Sigmoid colon (tissue), 7 donors: ENCODE results near the gene LRIT1. TPM values are rescaled to one million over a fixed set of nuclear protein-coding genes. Genes with fewer than 3 reads are reported as not detected.

Experiments
- DNase-seq: peaks from one replicate; pipeline ENCODE4 v3.0.0-alpha.2; 2019
- H3K27ac ChIP-seq, 4 donors: fragments of 200-600 bp; sonication (generic); one replicate each; pipeline ENCODE4 v1.5.1; 2016 to 2019; ENCODE audit warnings: mild to moderate bottlenecking in 1 of 4
- H3K27me3 ChIP-seq, 3 donors: fragments of 200-600 bp; sonication (generic); one replicate each; pipeline ENCODE4 v1.5.1; 2019; ENCODE audit warnings: mild to moderate bottlenecking in 1 of 3
- H3K36me3 ChIP-seq, 4 donors: fragments of 200-600 bp; sonication (generic); one replicate each; pipeline ENCODE4 v1.5.1; 2016 to 2019
- H3K4me1 ChIP-seq, 4 donors: fragments of 200-600 bp; sonication (generic); one replicate each; pipeline ENCODE4 v1.5.1; 2017 to 2019
- H3K4me3 ChIP-seq, 4 donors: fragments of 200-600 bp; sonication (generic); one replicate each; pipeline ENCODE4 v1.5.1; 2017 to 2019; ENCODE audit warnings: mild to moderate bottlenecking in 2 of 4, moderate library complexity in 1 of 4
- H3K9me3 ChIP-seq, 4 donors: fragments of 200-600 bp in 3 of 4; sonication (generic) in 3 of 4; one replicate each; pipeline versions ENCODE4 v1.5.1 to v1.6.1; 2013 to 2019
- EP300 ChIP-seq, 4 donors: sonication (generic); formaldehyde crosslinking; IDR thresholded peaks; one replicate each; pipeline ENCODE4 v1.6.1; 2017; ENCODE audit warnings: antibody characterized with exemption in 4 of 4
- POLR2A ChIP-seq, 2 donors: fragments of 450-650 bp; IDR thresholded peaks; one replicate each; pipeline ENCODE4 v1.6.1; 2016; ENCODE audit warnings: antibody characterized with exemption in 2 of 2, mild to moderate bottlenecking in 2 of 2, moderate library complexity in 2 of 2
- POLR2AphosphoS5 ChIP-seq, 4 donors: sonication (generic); formaldehyde crosslinking; IDR thresholded peaks; one replicate each; pipeline ENCODE4 v1.6.1; 2017; ENCODE audit warnings: antibody characterized with exemption in 4 of 4
- WGBS, 2 donors: extraction: QIAGEN DNeasy Blood & Tissue Kit; methylation state at CpG; one replicate each; pipeline ENCODE4 v1.1.7; 2013; 5-methylcytosine and 5-hydroxymethylcytosine counted together
- intact Hi-C: fragments of 100-400 bp; cut with DNase I; formaldehyde crosslinking; loops from one replicate; pipeline ENCODE4 v1.15.1; 2023
- polyA plus RNA-seq, 3 donors: library from polyadenylated mRNA; stranded (reverse); fragments of 200-250 nt; gene quantifications; one replicate each; pipeline ENCODE4 v1.2.3, GENCODE V29; 2013
- total RNA-seq, 4 donors: library from RNA; depleted of rRNA; stranded (reverse); fragments of >200 nt; gene quantifications; one replicate each; pipeline ENCODE4 v1.1.0, GENCODE V29; 2016
- TF ChIP-seq, protein P1 (sequence below), 4 experiments: fragments of 450-650 bp in 3 of 4; fragments of 200-600 bp in 1 of 4; IDR thresholded peaks; one replicate each; pipeline ENCODE4 v1.5.1; 2016 to 2019; ENCODE audit warnings: antibody characterized with exemption in 4 of 4, mild to moderate bottlenecking in 3 of 4, moderate library complexity in 2 of 4
- donor health status: healthy with polysubstance abuse.
- donor health status: Bipolar disorder and iron deficiency.
- donor health status: healthy.

Gene LRIT1
- total and polyA plus RNA-seq, 7 donors: not detected

DNA sequence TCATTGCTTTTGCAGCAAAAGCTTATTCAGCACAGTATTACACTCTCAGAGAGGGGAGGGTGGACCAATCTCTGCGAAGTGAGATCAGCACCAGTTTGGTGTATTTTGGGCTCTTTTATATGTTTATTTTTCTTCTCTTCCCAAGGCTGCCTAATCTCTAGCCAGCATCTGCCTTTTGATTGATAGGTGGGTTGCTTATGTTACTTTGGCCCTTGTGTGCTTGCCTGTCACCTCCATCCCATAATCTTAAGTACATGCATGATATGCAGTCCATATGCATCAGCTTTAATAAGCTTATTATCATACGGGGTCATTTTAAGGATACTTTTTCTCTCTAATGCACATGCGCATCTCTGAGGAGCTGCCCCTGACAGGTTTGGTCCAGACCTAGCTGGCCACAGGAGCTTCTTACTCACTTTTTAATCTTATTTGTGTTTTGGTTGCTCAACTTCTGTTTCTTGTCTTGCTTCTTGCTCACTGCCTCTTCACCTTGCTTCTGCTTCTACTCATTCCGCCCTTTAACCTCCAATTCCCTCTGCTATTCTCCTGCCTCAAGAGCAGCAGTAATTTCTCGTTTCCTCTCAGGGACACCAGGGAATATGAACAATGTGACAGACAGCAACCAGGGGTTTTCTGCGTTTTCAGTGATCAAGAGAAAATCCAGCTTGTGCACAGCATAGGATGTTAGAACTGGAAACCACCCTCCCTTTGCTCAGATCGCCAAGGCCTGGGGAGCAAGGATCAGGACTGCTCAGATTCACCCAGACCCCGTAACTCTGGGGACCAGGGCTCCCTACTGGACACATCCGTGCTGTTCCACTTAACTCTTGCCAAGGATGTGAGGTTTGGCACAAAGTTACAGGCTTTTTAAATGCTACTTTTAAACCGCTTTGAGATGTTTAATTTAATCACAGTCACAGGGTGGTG is 13.5 kb upstream of the LRIT1 start:
- DNase-seq: no peak
- Histone ChIP-seq H3K4me3 (no peak overlapping the region), H3K27me3 (peaks cover 0 to 15% (median 7%) of the 10 kb centered on the region in 3 donors), H3K36me3 (no peaks in the 10 kb centered on the region), H3K27ac (no peak overlapping the region), H3K9me3 (no peaks in the 10 kb centered on the region), H3K4me1 (no peaks in the 10 kb centered on the region)
- intact Hi-C loops: loop anchor here (5.0 kb wide), 1 partner anchor 108 kb away; no protein-coding TSS in a partner anchor
- TF ChIP-seq POLR2A (IDR thresholded peaks at IDR 0.05): no peak
- no peak for TF ChIP-seq POLR2AphosphoS5 (IDR thresholded peaks at IDR 0.05)
- no peak for TF ChIP-seq EP300 (IDR thresholded peaks at IDR 0.05)
- TF ChIP-seq, protein P1, sequence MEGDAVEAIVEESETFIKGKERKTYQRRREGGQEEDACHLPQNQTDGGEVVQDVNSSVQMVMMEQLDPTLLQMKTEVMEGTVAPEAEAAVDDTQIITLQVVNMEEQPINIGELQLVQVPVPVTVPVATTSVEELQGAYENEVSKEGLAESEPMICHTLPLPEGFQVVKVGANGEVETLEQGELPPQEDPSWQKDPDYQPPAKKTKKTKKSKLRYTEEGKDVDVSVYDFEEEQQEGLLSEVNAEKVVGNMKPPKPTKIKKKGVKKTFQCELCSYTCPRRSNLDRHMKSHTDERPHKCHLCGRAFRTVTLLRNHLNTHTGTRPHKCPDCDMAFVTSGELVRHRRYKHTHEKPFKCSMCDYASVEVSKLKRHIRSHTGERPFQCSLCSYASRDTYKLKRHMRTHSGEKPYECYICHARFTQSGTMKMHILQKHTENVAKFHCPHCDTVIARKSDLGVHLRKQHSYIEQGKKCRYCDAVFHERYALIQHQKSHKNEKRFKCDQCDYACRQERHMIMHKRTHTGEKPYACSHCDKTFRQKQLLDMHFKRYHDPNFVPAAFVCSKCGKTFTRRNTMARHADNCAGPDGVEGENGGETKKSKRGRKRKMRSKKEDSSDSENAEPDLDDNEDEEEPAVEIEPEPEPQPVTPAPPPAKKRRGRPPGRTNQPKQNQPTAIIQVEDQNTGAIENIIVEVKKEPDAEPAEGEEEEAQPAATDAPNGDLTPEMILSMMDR (IDR thresholded peaks at IDR 0.05): no peak
- 66 to 67% methylated on average over 10 of the region's 10 CpGs for WGBS, 2 donors

GRCh38 chr10:84248794-84249193 is 7.4 kb upstream of the LRIT1 start:
- DNase-seq: no peak
- 84 to 85% methylated on average over 12 of the region's 12 CpGs for WGBS, 2 donors
- H3K36me3 ChIP-seq: no peaks in the 10 kb centered on the region
- TF ChIP-seq POLR2AphosphoS5 (IDR thresholded peaks at IDR 0.05) (no peak), EP300 (IDR thresholded peaks at IDR 0.05) (no peak), POLR2A (IDR thresholded peaks at IDR 0.05) (no peak)
- TF ChIP-seq, protein P1 (IDR thresholded peaks at IDR 0.05): no peak
- no peaks in the 10 kb centered on the region for H3K4me1 ChIP-seq
- H3K9me3 ChIP-seq: no peaks in the 10 kb centered on the region
- no peak overlapping the region for H3K4me3 ChIP-seq
- intact Hi-C loops: no loop called here
- H3K27ac ChIP-seq: no peak overlapping the region
- H3K27me3 ChIP-seq: no peaks in the 10 kb centered on the region

DNA sequence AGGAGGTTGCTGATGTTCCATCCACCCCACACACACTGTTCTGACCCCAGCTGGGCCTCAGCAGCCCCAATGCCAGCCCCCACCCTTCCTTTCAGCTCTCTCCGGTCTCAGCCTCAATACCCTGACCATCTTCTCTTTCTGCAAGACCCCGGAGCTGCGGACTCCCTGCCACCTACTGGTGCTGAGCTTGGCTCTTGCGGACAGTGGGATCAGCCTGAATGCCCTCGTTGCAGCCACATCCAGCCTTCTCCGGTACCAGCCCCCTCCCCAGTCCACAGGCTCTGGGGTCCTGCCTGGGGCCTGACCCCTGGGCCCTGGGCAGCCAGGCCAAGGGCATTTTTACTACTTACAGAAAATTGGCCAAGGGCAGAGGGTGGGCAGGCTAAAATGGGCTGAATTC is 6.2 kb upstream of the LRIT1 start:
- no peaks in the 10 kb centered on the region for H3K36me3 ChIP-seq
- no peaks in the 10 kb centered on the region for H3K27me3 ChIP-seq
- DNase-seq: no peak
- TF ChIP-seq POLR2AphosphoS5 (IDR thresholded peaks at IDR 0.05) (no peak), EP300 (IDR thresholded peaks at IDR 0.05) (no peak), POLR2A (IDR thresholded peaks at IDR 0.05) (no peak)
- TF ChIP-seq, protein P1 (IDR thresholded peaks at IDR 0.05): no peak
- WGBS, 2 donors: 84 to 90% methylated on average over 6 of the region's 6 CpGs
- H3K9me3 ChIP-seq: no peaks in the 10 kb centered on the region
- H3K27ac ChIP-seq: no peak overlapping the region
- intact Hi-C loops: no loop called here
- H3K4me3 ChIP-seq: no peak overlapping the region
- H3K4me1 ChIP-seq: no peaks in the 10 kb centered on the region

- intact Hi-C loops: no loop called here
- H3K4me3 ChIP-seq: no peak within 1 kb of the TSS
- no peaks in the 10 kb centered on the region for H3K4me1 ChIP-seq
- peak in 2 of 4 donors; percentile 13 to 35 for TF ChIP-seq POLR2AphosphoS5 (IDR thresholded peaks at IDR 0.05)
- TF ChIP-seq, protein P1 (IDR thresholded peaks at IDR 0.05): no peak
- H3K9me3 ChIP-seq: no peaks in the 10 kb centered on the region
- no peaks in the 10 kb centered on the region for H3K36me3 ChIP-seq
- H3K27ac ChIP-seq: peak within 1 kb of the TSS in 1 of 4 donors; percentile 28
- H3K27me3 ChIP-seq: no peaks in the 10 kb centered on the region
- DNase-seq: peak; percentile 76
- 40 to 59% methylated on average over 9 of the region's 9 CpGs for WGBS, 2 donors
Observed at GRCh38 chr10:84244651-84245270, 3.4 kb upstream of the LRIT1 start, which contains the start of gene RGR. Gene RGR, plus strand, starts transcription at chr10:84245053. Its CDS starts 38 bp downstream, at chr10:84245091.
